GM19238 (cell line): ENCODE data around the gene PPARGC1A.

Experiments used
- DNase-seq: peaks from one replicate; pipeline ENCODE4 v3.0.0; 2011; ENCODE audit warnings: low spot score; ENCODE audit not compliant: insufficient read length

The PPARGC1A gene

GRCh38 chr4:23909671-23910070 lies 19.8 kb upstream of the PPARGC1A start:
- DNase-seq: no peak

- DNase-seq: no peak
Observed at GRCh38 chr4:23906839-23907238, 17.0 kb upstream of the PPARGC1A start.

DNA sequence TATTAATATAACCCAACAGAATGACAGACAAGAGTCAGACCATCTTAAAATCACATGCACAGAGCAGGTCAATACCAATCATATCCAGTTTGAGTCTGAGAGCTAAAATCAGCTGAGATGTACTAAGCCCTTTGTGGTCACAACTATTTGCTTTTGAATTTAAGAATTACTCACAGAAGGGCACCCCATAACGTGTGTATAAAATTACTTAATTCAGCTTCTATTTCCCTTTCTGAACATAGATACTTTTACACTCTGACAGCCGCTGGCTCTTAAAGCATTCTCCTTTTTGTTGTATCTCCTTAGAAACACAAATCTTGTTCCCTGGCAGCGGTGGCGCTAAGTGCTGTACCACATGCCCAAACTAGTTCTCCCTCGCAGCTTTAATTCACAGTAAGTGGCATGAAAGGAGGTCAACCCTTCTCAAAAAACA lies 14.8 kb upstream of the PPARGC1A start:
- DNase-seq: no peak

DNA sequence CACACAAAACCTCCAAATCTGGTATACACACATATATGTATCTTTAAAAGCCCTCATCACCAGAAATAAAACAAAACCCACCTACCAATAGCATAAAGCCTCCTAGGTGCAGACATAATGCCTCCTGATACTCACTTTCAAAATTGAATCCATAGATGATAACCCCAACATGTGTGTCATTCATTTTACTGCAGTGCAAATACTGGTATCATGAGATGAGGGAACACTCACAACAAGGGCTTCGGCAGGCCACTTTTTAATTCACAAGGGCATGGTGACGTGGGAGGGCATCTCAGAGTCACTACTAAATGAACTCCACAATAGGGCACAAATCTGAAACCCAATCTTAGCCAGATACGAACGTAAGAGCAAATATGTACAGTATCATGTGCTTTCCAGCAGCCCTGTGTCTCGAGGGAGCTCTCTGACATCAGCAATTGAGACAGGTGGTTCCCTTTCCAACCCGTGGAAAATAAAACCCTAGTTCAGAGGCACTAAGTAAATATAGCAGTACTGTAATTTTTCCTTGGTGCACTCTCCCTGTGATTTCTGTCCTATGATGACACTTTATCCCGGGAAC lies 14.1 kb upstream of the PPARGC1A start:
- DNase-seq: no peak

DNA sequence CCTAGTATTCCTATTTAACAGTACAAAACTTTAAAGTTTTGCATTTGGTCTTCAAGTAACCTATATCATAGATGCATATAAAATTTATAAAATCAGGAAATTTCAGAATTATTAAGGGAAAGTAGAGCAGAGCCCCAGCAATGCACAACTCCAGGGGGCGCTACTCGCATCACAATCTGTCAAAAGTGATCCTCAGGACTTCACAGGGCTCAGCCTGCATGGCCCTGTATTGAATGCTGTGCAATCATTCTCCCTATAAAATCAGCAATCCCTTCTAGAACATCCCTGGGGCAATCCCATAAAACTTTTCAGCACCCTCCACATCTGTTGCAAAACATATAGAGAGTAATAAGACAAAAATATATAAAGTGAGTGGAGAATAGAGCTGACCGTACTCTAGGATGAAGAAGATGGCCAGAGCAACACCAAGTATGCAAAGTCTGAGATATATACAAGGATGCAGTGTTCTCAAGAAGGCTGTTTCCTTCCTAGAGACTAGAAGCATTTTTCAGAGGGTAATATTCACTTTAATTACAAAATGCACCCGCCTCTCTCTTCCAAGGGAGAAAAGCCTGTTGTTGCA lies 12.5 kb upstream of the PPARGC1A start:
- DNase-seq: no peak

DNA sequence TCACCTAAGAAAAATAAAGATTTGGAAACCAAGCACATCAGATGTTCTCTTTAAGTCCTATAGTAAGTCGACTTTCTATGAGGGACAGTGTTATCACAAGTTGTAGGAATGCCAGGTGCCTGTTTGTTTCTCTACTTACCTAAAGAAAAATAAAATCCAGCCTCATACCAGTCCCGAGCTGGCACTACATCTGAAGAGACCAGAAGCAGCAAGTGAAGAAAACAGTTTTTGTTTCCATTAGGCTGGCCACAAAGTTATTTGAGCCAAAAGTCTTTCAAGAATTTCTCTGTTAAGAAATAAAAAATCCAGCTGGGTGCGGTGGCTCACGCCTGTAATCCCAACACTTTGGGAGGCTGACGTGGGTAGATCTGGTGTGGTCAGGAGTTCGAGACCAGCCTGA lies 10.8 kb upstream of the PPARGC1A start:
- DNase-seq: no peak

- DNase-seq: no peak
Observed at GRCh38 chr4:23899565-23899964, 9.7 kb upstream of the PPARGC1A start.

DNA sequence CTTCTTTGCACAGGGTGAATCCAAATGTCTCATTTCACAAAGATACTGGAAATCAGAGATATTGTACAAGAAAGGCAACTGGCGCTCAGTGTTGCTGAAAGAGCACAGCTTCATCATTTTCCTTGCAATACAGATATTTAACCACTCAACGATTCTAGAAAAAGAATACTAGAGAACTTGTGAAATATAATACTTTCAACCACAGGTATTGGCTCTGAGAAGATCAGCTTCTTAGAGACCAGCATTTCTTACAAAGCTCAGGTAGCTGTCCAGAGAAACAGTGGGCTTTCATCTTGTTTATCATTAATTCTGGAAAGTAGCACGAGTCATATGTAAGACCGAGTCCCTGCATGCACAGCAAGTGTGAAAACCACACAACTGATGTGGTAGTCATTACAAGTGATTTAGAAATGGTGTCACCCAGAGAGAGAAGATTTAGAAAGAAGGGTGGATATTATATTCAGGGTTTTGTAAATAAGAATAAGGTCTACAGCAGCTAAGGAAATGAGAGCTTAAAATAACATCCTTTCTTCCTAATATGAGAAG lies 7.8 kb upstream of the PPARGC1A start:
- no peak for DNase-seq

- no peak for DNase-seq
Observed at GRCh38 chr4:23894021-23894420, 4.2 kb upstream of the PPARGC1A start.

DNA sequence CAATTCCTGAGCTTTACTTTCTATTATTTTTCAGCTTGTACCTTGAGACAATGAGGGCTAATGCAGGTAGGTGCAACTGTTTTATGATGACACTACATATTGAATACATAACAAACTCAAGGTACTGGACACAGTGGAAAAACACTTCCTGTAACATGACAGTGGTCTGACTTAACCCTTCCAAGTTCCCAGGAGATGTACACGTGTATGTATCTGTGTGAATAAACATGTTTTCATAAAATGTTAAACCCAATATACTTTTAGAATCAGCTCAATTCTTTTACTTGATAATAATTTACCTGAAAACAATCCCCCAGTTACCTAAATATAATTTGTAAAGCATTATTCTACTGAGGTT lies 1.2 kb upstream of the PPARGC1A start:
- no peak for DNase-seq

GRCh38 chr4:23890369-23891063 lies 669 bp upstream of the PPARGC1A start:
- no peak for DNase-seq

GRCh38 chr4:23889391-23889790 lies 456 bp downstream of the PPARGC1A start:
- DNase-seq: no peak

GRCh38 chr4:23888421-23889319 lies 1.2 kb downstream of the PPARGC1A start:
- no peak for DNase-seq

DNA sequence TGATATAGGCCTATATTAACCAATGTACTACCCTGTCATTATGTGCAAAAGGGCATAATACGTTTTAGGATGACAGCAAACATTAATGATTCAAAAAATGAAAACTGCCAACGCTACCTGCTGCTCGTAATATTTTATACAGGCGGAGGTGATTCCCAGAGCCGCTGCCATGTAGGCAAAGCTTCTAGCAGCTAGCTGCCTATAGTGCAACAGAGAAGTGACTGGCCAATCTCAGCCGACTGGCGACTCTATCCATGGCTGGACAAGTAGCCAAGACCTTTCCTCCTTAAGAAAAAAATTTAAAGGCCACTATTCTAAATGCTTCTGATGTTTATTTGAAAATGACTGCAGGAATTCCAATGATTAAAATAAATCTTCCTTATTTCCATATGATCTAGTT lies 1.9 kb downstream of the PPARGC1A start:
- DNase-seq: no peak

- DNase-seq: no peak
Observed at GRCh38 chr4:23887173-23887572, 2.7 kb downstream of the PPARGC1A start.

DNA sequence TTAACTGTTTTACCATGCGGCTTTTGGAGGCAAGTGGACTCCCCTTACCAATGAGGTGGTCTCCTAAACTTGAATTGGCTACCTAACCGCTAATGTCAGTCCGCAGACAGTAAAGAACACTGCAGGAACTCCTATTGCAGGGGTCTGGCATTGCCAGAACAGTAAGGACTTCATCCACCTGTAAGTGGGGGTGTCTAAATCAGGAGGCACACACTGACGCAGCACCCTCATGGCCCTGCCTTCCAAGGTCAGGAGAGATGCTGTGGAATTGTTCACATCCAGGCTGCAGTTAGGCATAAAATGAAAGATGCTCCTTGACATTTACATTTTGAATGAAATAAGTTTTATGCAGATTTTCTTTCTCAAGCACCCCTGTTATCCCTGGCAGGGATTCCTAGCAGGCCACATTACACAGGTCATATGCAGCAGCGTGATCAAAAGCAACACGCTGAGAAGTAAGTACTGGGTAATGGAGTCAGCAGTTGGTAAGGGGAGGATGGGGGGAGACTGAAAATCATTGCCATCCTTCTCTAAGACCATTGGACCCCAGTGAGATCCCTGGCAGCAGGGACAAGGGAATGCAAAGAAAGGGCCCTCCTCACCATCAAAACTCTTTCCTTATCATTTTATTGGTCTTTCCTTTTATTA lies 3.8 kb downstream of the PPARGC1A start:
- no peak for DNase-seq

DNA sequence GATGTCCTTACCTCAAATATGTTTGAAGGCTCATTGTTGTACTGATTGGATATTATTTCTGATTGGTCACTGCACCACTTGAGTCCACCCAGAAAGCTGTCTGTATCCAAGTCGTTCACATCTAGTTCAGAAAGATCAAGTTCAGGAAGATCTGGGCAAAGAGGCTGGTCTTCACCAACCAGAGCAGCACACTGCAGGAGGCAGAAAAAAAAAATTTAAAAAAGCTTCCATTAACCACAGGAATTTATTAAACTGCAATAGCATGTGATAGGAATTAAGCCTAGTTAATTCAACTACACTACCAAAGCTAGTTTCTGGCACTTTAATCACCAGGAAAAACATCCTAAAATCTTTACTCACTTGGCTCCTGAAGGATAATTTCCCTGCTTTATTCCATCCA lies 5.1 kb downstream of the PPARGC1A start:
- DNase-seq: no peak

GRCh38 chr4:23884261-23884660 lies 5.6 kb downstream of the PPARGC1A start:
- DNase-seq: no peak

- DNase-seq: no peak
Observed at GRCh38 chr4:23882976-23883531, 6.8 kb downstream of the PPARGC1A start.

DNA sequence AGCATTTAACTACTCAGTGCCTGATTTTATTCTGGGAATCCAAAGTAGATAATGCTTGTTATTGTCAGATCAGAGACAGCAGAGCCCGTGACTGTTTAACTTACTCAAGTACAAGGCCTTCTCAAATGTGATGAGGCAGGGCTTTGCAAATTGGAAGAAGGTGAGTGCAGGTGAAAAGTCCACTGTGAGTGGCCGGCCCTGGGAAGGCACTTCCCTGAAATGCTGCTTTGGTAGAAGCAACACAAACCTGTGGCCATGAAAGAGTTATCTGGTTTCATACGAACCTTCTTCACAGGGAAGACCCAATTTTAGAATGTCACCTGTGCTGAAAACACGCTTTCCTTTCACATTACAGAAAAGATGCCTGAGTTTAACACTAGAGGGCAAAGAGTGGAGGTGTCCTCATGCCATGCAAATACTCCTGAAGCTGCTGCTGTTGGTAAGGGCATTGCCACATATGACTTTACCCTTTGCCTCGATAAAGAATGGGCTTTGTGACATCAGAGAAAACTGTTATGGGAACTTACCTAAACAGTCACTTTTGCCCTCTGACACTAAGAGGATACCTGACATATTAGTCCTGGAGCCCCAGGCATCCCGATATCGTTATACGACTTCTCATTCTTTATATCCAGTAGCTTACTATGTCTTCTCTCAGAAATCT lies 8.0 kb downstream of the PPARGC1A start:
- DNase-seq: no peak
